Stimulated activated CD8-positive, alpha-beta memory T cell treated with anti-CD3 and anti-CD28 coated beads, Interleukin-12 subunit alpha, Interleukin-12 subunit beta, amount 100 ng/mL, for 24 hours (primary cell): ENCODE data around the gene KRT37.
"Not testable (repeated sequence)": the region's sequence is repeated elsewhere in the genome, so short reads cannot be mapped to it uniquely, and the experiment has no call there.

ENCODE experiments used
- DNase-seq: peaks from one replicate; pipeline ENCODE4 v3.0.0-alpha.2; 2020; ENCODE audit errors: extremely low read depth

The KRT37 gene

GRCh38 chr17:41434415-41434814, 10.0 kb upstream of the KRT37 start:
- DNase-seq, result no peak

DNA sequence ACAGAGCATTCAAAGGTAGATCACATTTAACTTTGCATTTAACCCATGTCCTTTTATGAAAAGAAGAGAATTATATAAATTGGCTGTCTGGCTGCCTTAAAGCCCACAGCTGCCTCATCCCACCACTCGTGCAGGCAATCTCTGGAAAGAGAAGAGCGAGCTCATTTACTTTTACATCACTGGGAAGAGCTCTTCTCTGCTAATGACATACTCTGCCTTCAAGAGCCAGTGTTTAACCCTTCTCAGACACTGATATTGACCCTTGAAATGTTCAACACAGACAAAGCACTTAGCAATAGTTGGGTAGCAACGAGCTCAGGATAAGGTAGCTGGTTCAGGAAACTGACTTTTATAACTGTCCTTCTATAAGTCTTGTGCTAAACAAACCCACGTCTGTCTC, 9.6 kb upstream of the KRT37 start:
- DNase-seq, result no peak

DNA sequence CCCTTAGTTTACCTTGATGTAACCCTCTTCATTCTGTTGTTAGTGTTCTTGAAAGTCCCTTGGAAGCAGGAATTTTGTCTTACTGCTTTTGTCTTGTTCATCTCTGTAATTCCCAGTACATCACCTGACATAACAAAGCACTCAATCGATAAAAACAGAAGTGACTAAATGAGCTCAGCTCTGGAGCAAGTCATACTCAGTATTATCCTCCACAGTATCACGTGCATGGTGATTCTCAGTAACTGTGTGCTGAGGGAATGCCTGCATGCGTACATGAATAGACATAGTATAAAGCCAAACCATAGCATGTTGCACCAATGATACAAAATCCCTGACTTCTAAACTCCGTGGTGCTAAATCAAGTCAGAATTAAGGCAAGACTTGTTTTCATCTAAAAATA, 9.2 kb upstream of the KRT37 start:
- no peak for DNase-seq

DNA sequence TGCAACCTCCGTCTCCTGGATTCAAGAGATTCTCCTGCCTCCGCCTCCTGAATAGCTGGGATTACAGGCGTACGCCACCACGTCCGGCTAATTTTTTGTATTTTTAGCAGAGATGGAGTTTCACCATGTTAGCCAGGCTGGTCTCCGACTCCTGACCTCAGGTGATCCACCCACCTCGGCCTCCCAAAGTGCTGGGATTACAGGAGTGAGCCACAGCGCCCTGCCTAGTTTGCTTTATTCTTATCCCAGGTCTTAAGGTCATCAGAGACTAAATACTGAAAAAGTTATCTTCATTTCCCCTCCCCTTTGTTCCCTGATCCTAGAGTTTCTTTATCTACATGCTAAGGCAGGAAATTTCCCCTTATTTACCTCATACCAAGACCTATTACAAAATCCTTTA, 6.0 kb upstream of the KRT37 start:
- not testable (repeated sequence) for DNase-seq

DNA sequence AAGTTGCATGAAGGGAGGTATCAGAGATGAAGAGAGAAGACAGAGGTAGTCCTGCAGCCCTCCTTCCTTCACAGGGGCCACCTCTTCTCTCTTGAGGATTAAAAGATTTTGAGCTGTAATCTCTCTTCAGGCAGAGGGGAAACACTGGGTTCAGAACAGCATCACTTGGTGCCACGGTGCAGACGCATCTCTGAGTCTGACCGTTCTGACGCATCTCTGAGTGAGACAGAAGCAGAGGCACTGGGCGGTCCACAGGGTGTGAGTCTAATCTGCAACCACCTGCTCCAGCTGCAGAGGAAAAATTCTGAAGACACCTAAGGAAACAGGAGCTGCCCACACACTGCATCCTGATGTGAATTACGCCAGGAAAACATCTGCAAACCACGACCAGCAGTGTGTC, 5.3 kb upstream of the KRT37 start:
- no peak for DNase-seq

DNA sequence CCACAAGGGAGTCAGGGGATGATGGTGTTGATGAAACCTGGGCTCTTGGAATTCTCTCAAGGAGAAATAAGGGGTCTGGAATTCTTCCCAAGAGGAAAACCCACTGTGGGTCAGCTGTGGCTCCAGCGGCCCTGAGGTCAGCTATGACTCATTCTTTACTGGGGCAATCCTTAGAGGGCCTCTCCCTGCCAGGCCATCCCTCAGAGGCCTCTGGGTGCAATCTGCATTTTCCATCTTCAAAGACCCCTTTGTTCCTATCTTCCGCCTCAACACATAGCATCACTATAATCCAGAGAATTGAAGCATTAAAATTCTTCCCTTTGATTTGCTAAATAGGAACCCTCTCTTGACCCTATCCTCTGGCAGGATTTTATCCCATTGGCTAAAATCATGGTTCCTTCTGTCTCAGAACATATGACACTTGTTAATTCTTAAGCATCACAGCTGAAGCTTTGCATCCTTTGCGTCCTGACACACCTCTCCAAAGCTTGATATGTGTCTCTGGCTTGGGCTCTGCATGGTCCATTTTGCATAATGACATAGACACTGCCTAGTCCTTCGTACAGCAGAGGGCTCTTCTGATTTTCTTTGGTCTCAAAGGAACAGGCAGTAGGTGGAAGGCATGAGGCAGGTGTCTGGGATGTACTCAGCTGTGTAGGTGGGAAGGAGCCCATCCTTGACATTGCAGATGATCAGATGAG, 4.4 kb upstream of the KRT37 start:
- DNase-seq, result no peak

DNA sequence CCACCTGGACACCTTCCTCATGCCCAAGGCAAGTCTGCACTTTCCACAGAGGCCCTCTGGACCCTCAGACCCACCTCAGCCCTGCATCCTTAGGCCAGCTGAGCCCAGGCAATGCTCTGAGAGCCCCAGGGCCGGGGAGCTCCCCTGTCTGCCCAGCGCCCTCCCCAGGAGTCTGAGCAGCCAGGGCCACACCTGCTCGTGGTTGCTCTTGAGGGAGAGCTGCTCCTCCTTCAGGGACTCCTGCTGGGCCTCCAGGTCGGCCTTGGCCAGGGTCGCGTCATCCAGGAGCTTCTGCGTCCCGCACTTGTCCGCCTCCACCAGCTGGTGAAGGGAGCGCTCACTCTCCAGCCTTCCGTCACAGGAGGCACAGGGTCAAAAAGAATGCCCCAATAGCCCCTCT, 1.8 kb downstream of the KRT37 start:
- DNase-seq, result not testable (repeated sequence)

DNA sequence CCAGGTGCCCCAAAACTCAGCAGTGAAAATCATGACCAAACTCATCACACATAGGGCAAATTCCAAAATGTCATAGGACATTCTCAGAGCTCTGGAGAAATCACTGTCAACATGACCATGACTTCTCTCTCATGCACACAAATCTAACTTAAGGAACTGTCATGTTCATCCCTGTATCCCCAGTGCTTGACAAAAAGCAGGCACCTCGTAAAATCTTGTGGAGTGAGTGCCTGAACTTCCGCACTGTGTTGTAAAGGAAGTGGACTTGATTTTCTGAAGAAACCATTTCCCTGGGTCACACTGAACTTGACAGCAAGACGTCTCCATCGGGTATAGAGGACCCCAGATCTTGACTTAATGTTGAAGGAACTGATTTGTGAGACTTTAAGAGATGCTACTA, 2.8 kb downstream of the KRT37 start:
- no peak for DNase-seq

- no peak for DNase-seq
Observed at GRCh38 chr17:41421116-41421515, 3.3 kb downstream of the KRT37 start.

GRCh38 chr17:41420134-41420533, 4.3 kb downstream of the KRT37 start:
- no peak for DNase-seq

- no peak for DNase-seq
Observed at GRCh38 chr17:41419716-41420115, 4.7 kb downstream of the KRT37 start.

DNA sequence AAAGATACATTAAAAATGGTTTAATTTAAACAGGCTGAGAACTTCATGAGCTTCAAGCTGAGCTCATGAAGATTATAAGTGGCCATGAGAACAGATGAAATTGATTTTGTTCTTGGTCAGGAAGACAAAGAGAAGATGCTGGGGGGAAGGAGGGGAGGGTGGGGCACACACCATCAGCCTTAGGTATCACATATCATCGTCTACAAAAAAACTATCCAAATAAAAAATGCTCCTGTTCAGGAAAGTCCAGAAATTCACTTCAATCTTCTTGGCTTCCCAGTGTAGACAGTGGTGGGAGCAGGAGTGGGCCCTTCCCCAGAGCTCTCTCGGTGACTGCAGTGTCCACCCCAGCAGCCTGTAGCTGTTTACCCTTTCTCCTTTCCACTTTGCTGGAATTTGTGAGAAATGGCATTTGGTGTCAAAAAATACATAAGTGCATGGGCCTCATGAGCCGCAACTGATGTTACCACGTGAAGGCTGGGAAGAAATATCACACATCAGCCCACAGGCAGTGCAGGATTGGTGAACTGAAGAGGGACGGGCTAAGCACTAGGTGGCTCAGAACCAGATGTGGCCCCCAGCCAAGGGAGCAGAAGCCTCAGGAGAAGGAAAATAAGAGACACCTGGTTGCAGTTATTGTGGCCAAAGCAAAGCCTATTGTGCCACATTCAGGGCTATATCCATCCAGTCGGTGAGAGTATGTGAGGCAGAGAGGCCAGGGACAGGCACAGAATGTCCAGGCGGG, 6.1 kb downstream of the KRT37 start:
- no peak for DNase-seq

DNA sequence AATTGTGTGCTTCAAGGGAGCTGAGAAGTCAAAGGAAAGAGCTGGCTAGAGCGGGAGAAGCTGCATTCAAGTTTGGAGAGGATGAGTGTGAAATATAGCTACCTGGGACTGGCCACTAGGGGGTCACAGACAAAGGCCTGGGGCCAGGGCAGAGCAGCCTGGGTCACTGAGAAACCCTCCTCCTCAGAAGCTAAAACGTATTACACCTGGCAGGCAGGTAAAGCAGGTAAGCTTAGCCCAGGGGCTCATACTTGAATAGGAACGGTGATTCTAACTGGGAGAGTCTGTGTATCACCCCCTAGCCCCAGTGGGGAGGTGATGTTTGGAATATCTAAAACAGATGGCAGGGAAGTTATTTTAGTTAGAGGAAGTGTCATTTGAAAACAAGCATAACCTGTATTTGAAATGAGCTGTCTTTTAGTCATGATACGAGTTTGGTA, 6.8 kb downstream of the KRT37 start:
- no peak for DNase-seq

GRCh38 chr17:41417127-41417526, 7.3 kb downstream of the KRT37 start:
- no peak for DNase-seq

DNA sequence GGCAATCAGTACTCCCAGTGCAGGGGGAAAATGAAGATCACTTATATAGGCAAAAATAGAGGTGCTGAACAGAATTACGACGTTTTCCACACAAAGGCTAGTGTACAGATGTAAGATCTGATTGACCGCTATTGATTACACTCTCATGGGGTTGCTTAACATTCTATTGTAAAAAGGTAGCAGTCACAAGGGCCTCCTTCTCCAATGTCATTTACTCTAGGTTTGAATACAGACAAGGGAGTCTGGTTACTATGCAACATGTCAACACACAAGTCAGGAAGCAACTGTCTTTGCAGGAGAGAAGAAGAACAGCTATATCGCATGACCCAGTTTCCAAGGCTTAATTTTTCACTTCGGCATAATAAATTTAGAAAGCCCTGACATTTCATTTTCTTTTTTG, 7.9 kb downstream of the KRT37 start:
- DNase-seq, result no peak

DNA sequence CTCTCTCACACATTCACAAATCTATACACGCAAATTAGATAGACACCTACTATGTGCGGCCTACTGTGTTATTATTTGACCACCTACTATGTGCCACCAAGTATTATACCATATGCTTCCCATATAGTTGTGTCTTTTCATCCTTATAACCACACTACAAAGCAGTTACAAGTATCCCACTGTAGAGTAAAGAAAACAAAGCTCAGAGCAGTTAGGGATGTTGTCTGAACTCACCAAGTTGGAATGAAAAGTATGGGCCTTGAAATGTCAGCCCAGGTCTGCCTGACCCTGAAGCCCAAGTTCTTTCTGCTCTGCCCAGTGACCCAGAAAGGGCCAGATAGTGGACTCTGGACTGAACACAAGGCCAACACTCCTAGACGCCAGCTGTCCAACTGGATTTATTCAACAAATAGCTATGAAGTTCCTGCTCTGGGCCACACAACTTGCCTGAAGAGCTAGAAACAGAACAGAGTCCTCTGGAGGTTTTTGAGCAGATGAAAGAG, 8.5 kb downstream of the KRT37 start:
- no peak for DNase-seq

GRCh38 chr17:41415411-41415810, 9.0 kb downstream of the KRT37 start:
- no peak for DNase-seq

GRCh38 chr17:41413982-41414381, 10.4 kb downstream of the KRT37 start:
- no peak for DNase-seq

- DNase-seq, result no peak
Observed at GRCh38 chr17:41413353-41413957, 10.9 kb downstream of the KRT37 start.

DNA sequence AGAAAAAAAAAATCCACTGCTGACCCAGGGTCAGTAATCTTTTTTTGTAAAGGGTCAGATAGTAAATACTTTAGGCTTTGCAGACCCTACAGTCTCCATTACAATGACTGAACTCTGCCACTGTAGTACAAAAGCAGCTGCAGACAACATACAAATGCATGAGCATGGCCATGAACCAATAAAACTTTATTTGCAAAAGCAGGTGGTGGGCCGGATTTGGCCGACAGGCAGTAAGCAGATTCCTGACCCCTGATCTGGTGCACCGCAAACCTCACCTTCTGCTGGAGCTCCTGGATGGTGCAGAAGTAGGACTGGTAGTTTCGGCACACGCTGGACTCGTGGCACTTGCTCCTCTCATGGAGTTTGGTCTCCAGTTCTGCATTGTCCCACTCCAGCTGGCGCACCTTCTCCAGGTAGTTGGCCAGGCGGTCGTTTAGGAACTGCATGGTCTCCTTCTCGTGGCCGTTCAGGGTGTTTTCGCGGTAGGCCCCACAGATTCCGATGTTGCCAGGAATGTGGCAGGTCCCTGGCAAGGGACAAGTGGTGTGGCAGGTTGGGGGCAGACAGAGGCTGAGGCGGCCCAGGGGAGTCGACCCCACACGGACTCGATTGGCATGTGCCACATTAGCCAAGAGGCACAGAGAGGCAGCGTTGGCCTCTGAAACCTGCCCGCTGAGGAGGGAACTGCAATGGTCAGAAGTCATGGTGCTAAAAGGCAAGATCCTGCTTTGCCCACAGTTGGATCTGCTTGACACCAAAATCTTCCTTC, 13.1 kb downstream of the KRT37 start:
- no peak for DNase-seq

- DNase-seq, result no peak
Observed at GRCh38 chr17:41407226-41407625, 17.2 kb downstream of the KRT37 start.

DNA sequence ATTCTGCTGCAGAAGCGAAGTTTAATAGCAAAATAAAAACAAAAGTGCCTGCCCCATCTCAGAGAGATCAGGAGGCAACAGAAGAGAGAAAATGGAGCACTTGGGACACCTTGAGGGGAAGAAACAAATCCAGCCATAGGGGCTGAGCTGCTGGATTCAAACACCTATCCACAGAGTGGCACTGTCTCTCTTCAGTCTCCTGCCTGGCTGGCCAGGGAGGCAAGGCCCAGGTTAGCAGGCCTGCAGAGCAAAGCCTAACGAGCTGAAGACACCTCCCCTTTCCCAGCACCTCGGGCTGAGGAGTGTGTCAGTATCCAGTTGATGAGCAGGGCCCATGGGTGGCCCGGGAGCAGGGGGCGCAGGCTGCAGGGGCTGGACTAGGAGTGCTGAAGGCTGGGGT, 18.2 kb downstream of the KRT37 start:
- DNase-seq, result no peak
